ENCODE results near the gene PIGM.

The PIGM gene

GRCh38 chr1:159982280-159982679 is 49.5 kb downstream of the PIGM start:
- no peak overlapping the region for H3K4me3 ChIP-seq (ENCODE audit: low read length)
- TF ChIP-seq CTCF (conservative IDR thresholded peaks at IDR 0.05; ENCODE audit: low read depth, low read length) = no peak
- DNase-seq (ENCODE audit: low read depth) = no peak

GRCh38 chr1:159981351-159982055 is 50.3 kb downstream of the PIGM start:
- no peak for TF ChIP-seq CTCF (conservative IDR thresholded peaks at IDR 0.05; ENCODE audit: low read depth, low read length)
- no peak overlapping the region for H3K4me3 ChIP-seq (ENCODE audit: low read length)
- DNase-seq (ENCODE audit: low read depth) = no peak

GRCh38 chr1:159980786-159981185 is 51.0 kb downstream of the PIGM start:
- H3K4me3 ChIP-seq (ENCODE audit: low read length) = no peak overlapping the region
- no peak for DNase-seq (ENCODE audit: low read depth)
- TF ChIP-seq CTCF (conservative IDR thresholded peaks at IDR 0.05; ENCODE audit: low read depth, low read length) = no peak

- TF ChIP-seq CTCF (conservative IDR thresholded peaks at IDR 0.05; ENCODE audit: low read depth, low read length) = no peak
- no peak overlapping the region for H3K4me3 ChIP-seq (ENCODE audit: low read length)
- DNase-seq (ENCODE audit: low read depth) = no peak
Observed at GRCh38 chr1:159980076-159980475, 51.7 kb downstream of the PIGM start.

GRCh38 chr1:159979257-159979656 is 52.5 kb downstream of the PIGM start:
- no peak for TF ChIP-seq CTCF (conservative IDR thresholded peaks at IDR 0.05; ENCODE audit: low read depth, low read length)
- no peak for DNase-seq (ENCODE audit: low read depth)
- no peak overlapping the region for H3K4me3 ChIP-seq (ENCODE audit: low read length)

- no peak for TF ChIP-seq CTCF (conservative IDR thresholded peaks at IDR 0.05; ENCODE audit: low read depth, low read length)
- H3K4me3 ChIP-seq (ENCODE audit: low read length) = no peak overlapping the region
- DNase-seq (ENCODE audit: low read depth) = no peak
Observed at GRCh38 chr1:159978107-159978398, 53.7 kb downstream of the PIGM start.

GRCh38 chr1:159977364-159978106 is 54.3 kb downstream of the PIGM start:
- H3K4me3 ChIP-seq (ENCODE audit: low read length) = no peak overlapping the region
- DNase-seq (ENCODE audit: low read depth) = no peak
- no peak for TF ChIP-seq CTCF (conservative IDR thresholded peaks at IDR 0.05; ENCODE audit: low read depth, low read length)

All from retinal pigment epithelial cell (primary cell).